NB4 (cell line): Measurements from ENCODE around the gene RBM33.

ENCODE experiments used
- DNase-seq: peaks from one replicate; pipeline ENCODE4 v3.0.0; 2010; ENCODE audit warnings: low read depth
- H3K4me3 ChIP-seq: one replicate; pipeline ENCODE4 v1.5.1; 2011; ENCODE audit warnings: mild to moderate bottlenecking, low read depth, low read length, moderate library complexity
- MYC ChIP-seq: IDR thresholded peaks from 2 replicates; pipeline ENCODE4 v1.6.1; 2011; ENCODE audit warnings: low read depth, low read length
- POLR2A ChIP-seq: IDR thresholded peaks from 2 replicates; pipeline ENCODE4 v1.6.1; 2011; ENCODE audit warnings: mild to moderate bottlenecking; ENCODE audit not compliant: insufficient read length; ENCODE audit errors: extremely low read depth
- TF ChIP-seq, protein P1 (sequence below): IDR thresholded peaks from one replicate; pipeline ENCODE4 v1.5.1; 2012; ENCODE audit warnings: low read depth, low read length
- TF ChIP-seq, protein P2 (sequence below): IDR thresholded peaks from 2 replicates; pipeline ENCODE4 v1.6.1; 2011; ENCODE audit warnings: low read depth, low read length

Gene RBM33

DNA sequence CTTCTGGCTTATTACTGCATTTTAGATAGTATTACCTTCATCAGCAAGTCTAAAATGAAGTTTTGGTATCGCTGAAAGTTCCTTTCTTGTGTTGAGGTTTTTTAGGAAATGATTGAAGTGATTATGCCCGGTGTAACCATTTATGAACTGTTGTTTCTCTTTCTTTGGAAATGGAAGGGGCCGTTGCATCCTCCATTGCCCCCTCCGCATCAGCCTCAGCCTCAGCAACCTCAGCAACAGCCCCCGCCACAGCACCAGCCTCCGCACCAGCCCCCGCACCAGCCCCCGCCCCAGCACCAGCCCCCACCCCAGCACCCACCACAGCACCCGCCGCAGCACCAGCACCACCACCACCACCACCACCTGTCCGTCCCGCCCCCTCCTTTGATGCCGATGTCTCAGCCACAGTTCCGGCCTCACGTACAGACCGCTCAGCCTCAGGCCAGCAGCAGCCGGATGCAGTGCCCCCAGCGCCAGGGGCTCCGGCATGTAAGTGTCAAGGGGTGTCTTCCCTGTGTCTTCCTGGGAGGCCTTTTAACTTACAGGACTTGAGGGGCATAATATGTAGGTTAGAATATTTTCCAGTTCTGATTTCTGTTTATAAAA, 95.2 kb downstream of the RBM33 start:
- H3K4me3 ChIP-seq, result no peak overlapping the region
- TF ChIP-seq POLR2A, result no peak
- TF ChIP-seq, protein P1, sequence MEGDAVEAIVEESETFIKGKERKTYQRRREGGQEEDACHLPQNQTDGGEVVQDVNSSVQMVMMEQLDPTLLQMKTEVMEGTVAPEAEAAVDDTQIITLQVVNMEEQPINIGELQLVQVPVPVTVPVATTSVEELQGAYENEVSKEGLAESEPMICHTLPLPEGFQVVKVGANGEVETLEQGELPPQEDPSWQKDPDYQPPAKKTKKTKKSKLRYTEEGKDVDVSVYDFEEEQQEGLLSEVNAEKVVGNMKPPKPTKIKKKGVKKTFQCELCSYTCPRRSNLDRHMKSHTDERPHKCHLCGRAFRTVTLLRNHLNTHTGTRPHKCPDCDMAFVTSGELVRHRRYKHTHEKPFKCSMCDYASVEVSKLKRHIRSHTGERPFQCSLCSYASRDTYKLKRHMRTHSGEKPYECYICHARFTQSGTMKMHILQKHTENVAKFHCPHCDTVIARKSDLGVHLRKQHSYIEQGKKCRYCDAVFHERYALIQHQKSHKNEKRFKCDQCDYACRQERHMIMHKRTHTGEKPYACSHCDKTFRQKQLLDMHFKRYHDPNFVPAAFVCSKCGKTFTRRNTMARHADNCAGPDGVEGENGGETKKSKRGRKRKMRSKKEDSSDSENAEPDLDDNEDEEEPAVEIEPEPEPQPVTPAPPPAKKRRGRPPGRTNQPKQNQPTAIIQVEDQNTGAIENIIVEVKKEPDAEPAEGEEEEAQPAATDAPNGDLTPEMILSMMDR, result no peak
- TF ChIP-seq, protein P2, sequence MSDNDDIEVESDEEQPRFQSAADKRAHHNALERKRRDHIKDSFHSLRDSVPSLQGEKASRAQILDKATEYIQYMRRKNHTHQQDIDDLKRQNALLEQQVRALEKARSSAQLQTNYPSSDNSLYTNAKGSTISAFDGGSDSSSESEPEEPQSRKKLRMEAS, result no peak
- TF ChIP-seq MYC, result no peak
- no peak for DNase-seq

DNA sequence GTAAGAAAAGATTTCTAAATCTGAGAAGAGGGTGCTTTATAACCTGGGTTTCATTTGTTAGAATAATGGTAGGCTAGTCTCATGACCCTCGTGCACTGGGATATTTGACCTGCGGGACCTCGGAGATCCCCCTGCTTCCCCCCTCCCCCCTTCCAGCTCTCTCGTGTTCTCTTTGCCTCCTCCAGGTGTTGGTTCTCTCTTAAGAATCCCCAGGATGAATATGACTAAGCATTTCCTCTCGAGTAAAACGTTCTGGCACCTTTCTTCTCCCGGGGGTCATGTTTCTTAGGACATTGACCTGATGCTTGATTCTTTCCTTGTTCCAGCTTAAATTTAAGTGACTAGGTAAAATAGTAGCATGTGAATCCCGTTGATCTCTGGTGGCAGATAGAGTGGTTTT, 96.6 kb downstream of the RBM33 start:
- TF ChIP-seq, protein P2, result no peak
- TF ChIP-seq POLR2A, result no peak
- TF ChIP-seq MYC, result no peak
- TF ChIP-seq, protein P1, result no peak
- no peak overlapping the region for H3K4me3 ChIP-seq
- DNase-seq, result no peak

DNA sequence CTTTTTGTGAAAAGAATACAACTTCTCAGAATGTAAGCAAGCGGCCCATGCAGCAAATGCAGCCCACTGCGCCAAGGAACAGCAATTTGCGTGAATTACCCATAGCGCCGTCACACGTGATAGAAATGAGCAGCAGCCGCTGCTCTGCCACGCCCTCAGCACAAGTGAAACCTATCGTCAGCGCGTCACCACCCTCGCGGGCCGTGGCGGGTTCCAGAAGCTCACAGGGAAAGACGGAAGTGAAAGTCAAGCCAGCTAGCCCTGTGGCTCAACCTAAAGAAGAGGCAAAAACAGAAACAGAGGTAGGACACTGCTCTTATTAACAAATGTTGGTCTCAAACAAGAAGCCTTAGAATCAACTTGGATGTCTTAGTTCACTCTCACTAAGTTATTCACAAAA, 97.3 kb downstream of the RBM33 start:
- no peak for DNase-seq
- no peak overlapping the region for H3K4me3 ChIP-seq
- TF ChIP-seq, protein P2, result no peak
- no peak for TF ChIP-seq POLR2A
- TF ChIP-seq MYC, result no peak
- TF ChIP-seq, protein P1, result no peak

DNA sequence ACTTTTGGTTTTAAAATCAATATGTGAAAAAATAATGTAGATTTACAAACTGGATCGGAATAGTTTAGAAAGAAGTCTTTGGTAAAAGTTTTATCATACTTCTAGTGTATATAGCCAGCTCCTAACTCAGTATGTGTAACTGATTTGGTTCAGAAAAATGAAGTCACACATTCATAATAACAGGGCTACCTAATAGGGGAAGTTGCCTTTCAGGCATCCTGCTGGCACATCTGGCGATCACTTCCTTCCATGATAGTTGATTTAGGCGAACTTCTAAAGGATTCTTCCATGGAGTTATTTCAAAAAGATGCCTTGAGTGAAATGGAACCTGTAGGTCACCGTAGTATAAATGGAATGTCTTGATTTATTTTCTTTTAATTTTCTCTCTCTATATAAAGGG, 98.7 kb downstream of the RBM33 start:
- DNase-seq, result no peak
- no peak for TF ChIP-seq POLR2A
- no peak for TF ChIP-seq MYC
- TF ChIP-seq, protein P2, result no peak
- TF ChIP-seq, protein P1, result no peak
- no peak overlapping the region for H3K4me3 ChIP-seq

DNA sequence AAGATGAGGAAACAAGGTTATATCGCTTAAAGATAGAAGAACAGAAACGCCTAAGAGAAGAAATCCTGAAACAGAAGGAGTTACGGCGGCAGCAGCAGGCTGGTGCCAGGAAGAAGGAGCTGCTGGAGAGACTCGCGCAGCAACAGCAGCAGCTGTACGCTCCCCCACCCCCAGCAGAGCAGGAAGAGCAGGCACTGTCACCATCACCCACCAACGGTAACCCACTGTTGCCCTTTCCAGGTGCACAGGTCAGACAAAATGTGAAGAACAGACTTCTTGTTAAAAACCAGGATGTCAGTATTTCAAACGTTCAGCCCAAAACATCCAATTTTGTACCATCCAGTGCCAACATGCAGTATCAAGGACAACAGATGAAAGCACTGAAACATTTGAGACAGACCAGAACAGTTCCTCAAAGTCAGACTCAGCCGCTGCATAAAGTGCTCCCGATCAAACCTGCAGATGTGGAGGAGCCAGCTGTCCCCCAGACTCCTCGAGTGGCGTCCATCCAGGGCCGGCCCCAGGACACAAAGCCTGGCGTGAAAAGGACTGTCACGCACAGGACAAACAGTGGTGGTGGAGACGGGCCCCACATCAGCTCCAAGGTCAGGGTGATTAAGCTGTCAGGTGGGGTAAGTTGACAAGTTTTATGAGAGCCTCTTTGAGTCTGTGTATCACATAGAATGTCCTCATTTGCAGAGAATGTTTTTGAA, 100.7 kb downstream of the RBM33 start:
- no peak for DNase-seq
- TF ChIP-seq POLR2A (no peak), MYC (no peak)
- TF ChIP-seq, protein P2, result no peak
- TF ChIP-seq, protein P1, result no peak
- no peak overlapping the region for H3K4me3 ChIP-seq
